ENCODE measurements around the gene CDC42BPA. TPM values are rescaled to one million over a fixed set of nuclear protein-coding genes. Genes with fewer than 3 reads are reported as not detected.

The CDC42BPA gene
- total RNA-seq, 4 donors from 2014 or later, result 49.0 to 102 (median 54.2) TPM

DNA sequence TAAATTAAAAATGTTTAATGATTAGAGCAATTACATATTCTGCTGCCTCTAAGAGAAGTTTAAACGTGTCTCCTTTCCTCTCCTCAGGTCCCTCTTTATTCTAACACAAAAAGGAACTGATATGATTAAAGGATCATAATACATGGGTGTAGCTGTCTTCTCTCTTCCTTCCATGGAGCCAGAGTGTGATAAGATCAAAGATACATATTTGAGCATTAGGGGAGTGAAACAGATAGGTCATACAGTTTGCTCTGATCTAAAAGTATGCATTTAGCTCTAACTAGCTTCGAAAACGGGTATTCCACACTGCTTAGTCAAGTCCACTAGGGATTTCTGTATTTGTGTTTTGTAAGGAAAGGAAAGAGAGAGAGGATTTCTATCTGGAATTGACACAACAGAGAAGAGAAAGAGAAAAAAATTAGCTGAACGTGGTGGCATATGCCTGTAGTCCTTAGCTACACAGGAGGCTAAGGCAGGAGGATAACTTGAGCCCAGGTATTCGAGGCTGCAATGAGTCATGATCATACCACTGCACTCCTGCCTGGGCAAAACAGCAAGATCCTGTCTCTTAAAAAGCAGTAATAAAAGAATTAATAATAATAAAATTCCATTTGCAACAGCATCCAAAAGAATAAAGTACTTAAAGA lies 63.1 kb downstream of the CDC42BPA start:
- WGBS, 2 donors (ENCODE audit: low coverage in 1 of 2), result 50 to 58% methylated on average over 4 to 5 of the region's 5 CpGs
- TF ChIP-seq, protein P1, sequence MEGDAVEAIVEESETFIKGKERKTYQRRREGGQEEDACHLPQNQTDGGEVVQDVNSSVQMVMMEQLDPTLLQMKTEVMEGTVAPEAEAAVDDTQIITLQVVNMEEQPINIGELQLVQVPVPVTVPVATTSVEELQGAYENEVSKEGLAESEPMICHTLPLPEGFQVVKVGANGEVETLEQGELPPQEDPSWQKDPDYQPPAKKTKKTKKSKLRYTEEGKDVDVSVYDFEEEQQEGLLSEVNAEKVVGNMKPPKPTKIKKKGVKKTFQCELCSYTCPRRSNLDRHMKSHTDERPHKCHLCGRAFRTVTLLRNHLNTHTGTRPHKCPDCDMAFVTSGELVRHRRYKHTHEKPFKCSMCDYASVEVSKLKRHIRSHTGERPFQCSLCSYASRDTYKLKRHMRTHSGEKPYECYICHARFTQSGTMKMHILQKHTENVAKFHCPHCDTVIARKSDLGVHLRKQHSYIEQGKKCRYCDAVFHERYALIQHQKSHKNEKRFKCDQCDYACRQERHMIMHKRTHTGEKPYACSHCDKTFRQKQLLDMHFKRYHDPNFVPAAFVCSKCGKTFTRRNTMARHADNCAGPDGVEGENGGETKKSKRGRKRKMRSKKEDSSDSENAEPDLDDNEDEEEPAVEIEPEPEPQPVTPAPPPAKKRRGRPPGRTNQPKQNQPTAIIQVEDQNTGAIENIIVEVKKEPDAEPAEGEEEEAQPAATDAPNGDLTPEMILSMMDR (IDR thresholded peaks at IDR 0.05), result no peak
- TF ChIP-seq POLR2A (IDR thresholded peaks at IDR 0.05) (no peak), POLR2AphosphoS5 (IDR thresholded peaks at IDR 0.05) (no peak), EP300 (IDR thresholded peaks at IDR 0.05; ENCODE audit: low read depth) (no peak)
- peaks cover 0 to 5% (median 0%) of the 10 kb centered on the region in 4 donors for H3K36me3 ChIP-seq
- no peak overlapping the region for H3K4me3 ChIP-seq
- H3K27ac ChIP-seq, result no peak overlapping the region
- no peaks in the 10 kb centered on the region for H3K9me3 ChIP-seq
- no peaks in the 10 kb centered on the region for H3K27me3 ChIP-seq
- no peak for DNase-seq
- in situ Hi-C loops (cut with MboI; ENCODE audit: low pct_ligation_motif_present in 1 of 4, low pct_unique_long_range_greater_than_20kb in 1 of 4, low sequenced_read_pairs in 3 of 4) (no loop called here), intact Hi-C loops (cut with DNase I; ENCODE audit: low total_unique reads) (no loop called here)
- peaks cover 0 to 19% (median 5%) of the 10 kb centered on the region in 4 donors for H3K4me1 ChIP-seq

DNA sequence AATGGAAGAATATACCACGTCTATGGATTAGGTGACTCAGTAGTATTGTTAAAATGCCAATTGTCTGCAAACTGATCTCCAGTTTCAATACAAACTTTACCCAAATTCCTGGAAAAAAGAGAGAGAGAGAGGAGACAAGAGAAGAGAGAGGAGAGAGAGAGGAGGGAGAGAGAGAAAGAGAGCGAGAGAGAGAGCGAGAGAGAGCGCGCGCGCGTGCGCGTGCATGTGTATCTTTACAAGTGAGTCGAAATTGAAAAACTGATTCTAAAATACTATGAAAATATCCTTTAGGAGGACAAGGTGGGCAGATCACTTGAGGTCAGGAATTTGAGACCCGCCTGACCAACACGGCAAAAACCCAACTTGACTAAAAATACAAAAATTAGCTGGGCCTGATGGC lies 65.2 kb downstream of the CDC42BPA start:
- 93 to 98% methylated on average over 13 of the region's 13 CpGs for WGBS, 2 donors (ENCODE audit: low coverage in 1 of 2)
- Histone ChIP-seq H3K9me3 (peaks cover 0 to under 1% of the 10 kb centered on the region in 2 donors), H3K36me3 (peaks cover 0 to 5% (median 2%) of the 10 kb centered on the region in 4 donors), H3K4me1 (peaks cover 0 to 19% (median 5%) of the 10 kb centered on the region in 4 donors), H3K27me3 (no peaks in the 10 kb centered on the region), H3K4me3 (no peak overlapping the region), H3K27ac (no peak overlapping the region)
- in situ Hi-C loops (cut with MboI; ENCODE audit: low pct_ligation_motif_present in 1 of 4, low pct_unique_long_range_greater_than_20kb in 1 of 4, low sequenced_read_pairs in 3 of 4) (no loop called here), intact Hi-C loops (cut with DNase I; ENCODE audit: low total_unique reads) (no loop called here)
- DNase-seq, result no peak
- TF ChIP-seq POLR2A (IDR thresholded peaks at IDR 0.05) (no peak), EP300 (IDR thresholded peaks at IDR 0.05; ENCODE audit: low read depth) (no peak), POLR2AphosphoS5 (IDR thresholded peaks at IDR 0.05) (no peak)
- TF ChIP-seq, protein P1 (IDR thresholded peaks at IDR 0.05), result no peak

DNA sequence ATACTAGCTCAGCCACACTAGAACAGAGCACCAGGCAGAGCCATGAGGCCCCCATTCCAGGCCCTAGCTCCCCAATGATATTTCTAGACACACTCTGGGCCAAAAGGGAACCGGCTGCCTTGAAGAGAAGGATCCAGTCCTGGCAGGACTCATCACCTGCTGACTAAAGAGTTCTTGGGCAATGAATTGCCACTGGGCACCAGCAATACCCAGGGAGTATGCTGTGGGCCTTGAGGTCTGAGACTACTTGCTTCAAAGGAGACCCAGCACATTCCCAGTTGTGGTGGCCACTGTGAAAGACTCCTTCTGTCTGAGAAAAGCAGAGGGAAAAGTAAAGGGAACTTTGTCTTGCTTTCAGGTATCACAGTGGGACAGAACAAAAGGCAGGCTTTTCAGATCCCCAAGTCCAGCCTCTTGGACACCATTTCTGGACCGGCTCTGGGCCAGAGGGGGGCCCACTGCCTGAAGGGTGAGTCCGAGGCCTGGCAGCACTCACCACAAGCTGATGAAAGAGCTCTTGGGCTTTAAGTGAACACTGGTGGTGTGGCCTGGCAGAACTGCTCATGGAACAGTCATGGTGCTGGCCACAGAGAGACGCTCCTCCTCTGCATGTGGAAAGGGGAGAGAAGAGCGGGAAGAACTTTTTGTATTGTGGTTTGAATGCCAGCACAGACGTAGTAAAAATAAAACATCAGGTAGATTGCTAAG lies 72.5 kb downstream of the CDC42BPA start:
- no peak for DNase-seq
- in situ Hi-C loops (cut with MboI; ENCODE audit: low pct_ligation_motif_present in 1 of 4, low pct_unique_long_range_greater_than_20kb in 1 of 4, low sequenced_read_pairs in 3 of 4) (loop anchor here (25.0 kb wide), 1 partner anchor 192 kb away; no protein-coding TSS in a partner anchor), intact Hi-C loops (cut with DNase I; ENCODE audit: low total_unique reads) (no loop called here)

More for the DNA sequence above, 72.5 kb downstream of the CDC42BPA start:
- H3K4me3 ChIP-seq, result no peak overlapping the region
- H3K9me3 ChIP-seq, result peaks cover 0 to 4% of the 10 kb centered on the region in 2 donors
- TF ChIP-seq, protein P1 (IDR thresholded peaks at IDR 0.05), result no peak
- TF ChIP-seq POLR2AphosphoS5 (IDR thresholded peaks at IDR 0.05), result no peak
- no peak for TF ChIP-seq EP300 (IDR thresholded peaks at IDR 0.05; ENCODE audit: low read depth)
- no peak for TF ChIP-seq POLR2A (IDR thresholded peaks at IDR 0.05)
- 84 to 94% methylated on average over 2 to 6 of the region's 6 CpGs for whole genome bisulfite sequencing, 2 donors (ENCODE audit: low coverage in 1 of 2)
- peaks cover 0 to 22% (median 16%) of the 10 kb centered on the region in 4 donors for H3K4me1 ChIP-seq
- no peaks in the 10 kb centered on the region for H3K27me3 ChIP-seq
- peaks cover 0 to 4% (median 2%) of the 10 kb centered on the region in 4 donors for H3K36me3 ChIP-seq
- H3K27ac ChIP-seq, result no peak overlapping the region
